HepG2 (cell line): ENCODE data around the gene DNAJC11. TPM values are rescaled to one million over a fixed set of nuclear protein-coding genes. Genes with fewer than 3 reads are reported as not detected.

Source experiments
- ASH2L ChIP-seq: fragments of 300-600, 200-600 bp; sonication (generic); IDR thresholded peaks from 2 replicates; pipeline ENCODE4 v1.7.0; 2017; ENCODE audit warnings: low read depth, mild to moderate bottlenecking, moderate library complexity, mixed read lengths, low read length; ENCODE audit not compliant: insufficient read length
- HOXD1 ChIP-seq: sonication (generic); formaldehyde crosslinking; IDR thresholded peaks from 2 replicates; pipeline ENCODE4 v1.5.0; 2020; ENCODE audit warnings: missing genetic modification reagents
- MTA1 ChIP-seq: sonication (generic); formaldehyde crosslinking; IDR thresholded peaks from 2 replicates; pipeline ENCODE4 v1.4.0; 2020; ENCODE audit warnings: missing genetic modification reagents, mild to moderate bottlenecking, borderline replicate concordance
- NCOR1 ChIP-seq: fragments of 200-600 bp; sonication (generic); IDR thresholded peaks from 2 replicates; pipeline ENCODE4 v1.7.0; 2017; ENCODE audit warnings: antibody characterized with exemption, low read length, borderline replicate concordance
- NONO ChIP-seq, 2 experiments: fragments of 450-650 bp in 1 of 2; sonication (generic) in 1 of 2; formaldehyde crosslinking in 1 of 2; IDR thresholded peaks in 1 of 2; conservative IDR thresholded peaks in 1 of 2; 2 replicates each; pipeline versions ENCODE4 v1.6.1 to v1.8.0; 2017 to 2022; ENCODE audit warnings: mild to moderate bottlenecking in 1 of 2, missing genetic modification reagents in 1 of 2, moderate library complexity in 1 of 2
- TBX2 ChIP-seq: sonication (generic); formaldehyde crosslinking; IDR thresholded peaks from 2 replicates; pipeline ENCODE4 v1.5.0; 2020; ENCODE audit warnings: missing genetic modification reagents, mild to moderate bottlenecking, borderline replicate concordance
- XRCC5 ChIP-seq: fragments of 200-400 bp; formaldehyde crosslinking; optimal IDR thresholded peaks from 2 replicates; pipeline ENCODE3; 2017; ENCODE audit warnings: mild to moderate bottlenecking, low read length
- YY1 ChIP-seq: IDR thresholded peaks from 2 replicates; pipeline ENCODE4 v1.6.1; 2011; ENCODE audit warnings: low read length, low read depth, moderate library complexity, mild to moderate bottlenecking; ENCODE audit not compliant: insufficient read depth, insufficient replicate concordance
- ZNF138 ChIP-seq: sonication (generic); formaldehyde crosslinking; IDR thresholded peaks from 2 replicates; pipeline ENCODE4 v1.5.0; 2020; ENCODE audit warnings: mild to moderate bottlenecking, low read depth, missing genetic modification reagents
- ZNF296 ChIP-seq: sonication (generic); formaldehyde crosslinking; conservative IDR thresholded peaks from 2 replicates; pipeline ENCODE4 v1.5.0; 2020; ENCODE audit warnings: mild to moderate bottlenecking, missing genetic modification reagents
- ZNF780A ChIP-seq: sonication (generic); formaldehyde crosslinking; IDR thresholded peaks from 2 replicates; pipeline ENCODE4 v1.8.0; 2022; ENCODE audit warnings: mild to moderate bottlenecking, missing genetic modification reagents, moderate library complexity
- ZSCAN21 ChIP-seq: sonication (generic); formaldehyde crosslinking; IDR thresholded peaks from 2 replicates; pipeline ENCODE4 v1.8.0; 2022; ENCODE audit warnings: mild to moderate bottlenecking, missing genetic modification reagents, moderate library complexity, borderline replicate concordance
- polyA plus RNA-seq, 8 experiments: library from polyadenylated mRNA; depleted of rRNA in 3 of 8; stranded (reverse) in 7 of 8; unstranded in 1 of 8; fragments of >200 nt; fragmentation: Illumina TruSeq in 4 of 8; extraction: Trizol in 4 of 8; gene quantifications; 2 replicates each; pipeline versions ENCODE4 v1.2.1 to v1.2.3, GENCODE V29; 2011 to 2016; ENCODE audit warnings: low read depth in 4 of 8, missing spikeins in 1 of 8, mixed read lengths in 1 of 8; ENCODE audit not compliant: insufficient read depth in 1 of 8
- total RNA-seq, 5 experiments: library from RNA; depleted of rRNA; stranded (reverse); fragments of >200 nt; fragmentation: Illumina TruSeq; extraction: Trizol; gene quantifications; 2 replicates each; pipeline ENCODE4 v1.2.3, GENCODE V29; 2016; ENCODE audit warnings: low read depth in 1 of 5
- TF ChIP-seq, protein P1 (sequence below): sonication (generic); formaldehyde crosslinking; IDR thresholded peaks from 2 replicates; pipeline ENCODE4 v1.4.0; 2020; ENCODE audit warnings: missing genetic modification reagents
- TF ChIP-seq, protein P2 (sequence below): sonication (generic); formaldehyde crosslinking; IDR thresholded peaks from one replicate; pipeline ENCODE4 v1.5.1; 2020; ENCODE audit warnings: mild to moderate bottlenecking, missing genetic modification reagents; ENCODE audit errors: not compliant biosample characterization
- TF ChIP-seq, protein P3 (sequence below): sonication (generic); formaldehyde crosslinking; IDR thresholded peaks from 2 replicates; pipeline ENCODE4 v1.4.0; 2020; ENCODE audit warnings: missing genetic modification reagents

Gene DNAJC11
- total and polyA plus RNA-seq, 2 of the 13 experiments (the other 11 are each of a cell fraction or from before 2014, with no cell fraction given), result 25.1 to 47.6 TPM

DNA sequence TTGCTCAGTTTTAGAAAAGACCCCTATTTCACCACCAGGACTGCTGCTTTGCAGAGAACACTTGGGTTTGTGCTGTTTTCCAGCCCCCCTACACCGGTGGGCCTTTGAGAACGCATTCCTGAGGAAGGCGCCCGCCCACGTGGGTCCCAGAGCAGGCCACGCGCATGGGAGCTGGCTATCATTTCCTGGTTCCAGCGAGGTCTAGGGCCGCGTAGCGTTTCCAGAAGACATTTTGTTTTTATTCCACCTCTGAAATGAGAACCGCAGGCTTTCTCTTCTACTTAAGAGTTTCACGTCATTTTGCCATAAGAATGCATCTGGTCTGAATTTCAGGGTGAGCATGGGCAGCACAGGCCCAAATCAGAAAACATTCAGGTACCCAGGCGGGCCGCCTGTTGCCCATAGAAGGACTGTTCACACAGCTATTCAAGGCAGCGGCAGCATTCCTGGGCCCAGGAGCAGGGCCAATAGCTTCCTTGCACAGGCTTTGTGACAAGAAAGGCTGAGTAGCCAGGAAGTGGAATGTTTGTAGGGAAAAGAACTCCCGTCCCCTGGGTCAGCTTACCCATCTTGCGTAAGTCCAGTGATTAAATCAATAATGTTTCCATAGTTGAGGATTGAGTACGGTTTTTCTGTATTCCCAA lies 97.6 kb downstream of the DNAJC11 start (continued):
- TF ChIP-seq TBX2 (CRISPR knock-in tag), result peak; percentile 60; the same call in 1 of the 2 replicates
- no peak for TF ChIP-seq MTA1 (CRISPR knock-in tag)
- no peak for TF ChIP-seq HOXD1 (CRISPR knock-in tag)
- no peak for TF ChIP-seq NONO (IDR thresholded peaks at IDR 0.05)
- peak; percentile 81; the same call in 1 of the 2 replicates for TF ChIP-seq NONO (CRISPR knock-in tag; conservative IDR thresholded peaks at IDR 0.05)
- TF ChIP-seq, protein P1, sequence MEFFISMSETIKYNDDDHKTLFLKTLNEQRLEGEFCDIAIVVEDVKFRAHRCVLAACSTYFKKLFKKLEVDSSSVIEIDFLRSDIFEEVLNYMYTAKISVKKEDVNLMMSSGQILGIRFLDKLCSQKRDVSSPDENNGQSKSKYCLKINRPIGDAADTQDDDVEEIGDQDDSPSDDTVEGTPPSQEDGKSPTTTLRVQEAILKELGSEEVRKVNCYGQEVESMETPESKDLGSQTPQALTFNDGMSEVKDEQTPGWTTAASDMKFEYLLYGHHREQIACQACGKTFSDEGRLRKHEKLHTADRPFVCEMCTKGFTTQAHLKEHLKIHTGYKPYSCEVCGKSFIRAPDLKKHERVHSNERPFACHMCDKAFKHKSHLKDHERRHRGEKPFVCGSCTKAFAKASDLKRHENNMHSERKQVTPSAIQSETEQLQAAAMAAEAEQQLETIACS (CRISPR knock-in tag), result no peak
- TF ChIP-seq YY1, result peak; percentile 72
- TF ChIP-seq ZSCAN21 (CRISPR knock-in tag), result no peak
- TF ChIP-seq, protein P2, sequence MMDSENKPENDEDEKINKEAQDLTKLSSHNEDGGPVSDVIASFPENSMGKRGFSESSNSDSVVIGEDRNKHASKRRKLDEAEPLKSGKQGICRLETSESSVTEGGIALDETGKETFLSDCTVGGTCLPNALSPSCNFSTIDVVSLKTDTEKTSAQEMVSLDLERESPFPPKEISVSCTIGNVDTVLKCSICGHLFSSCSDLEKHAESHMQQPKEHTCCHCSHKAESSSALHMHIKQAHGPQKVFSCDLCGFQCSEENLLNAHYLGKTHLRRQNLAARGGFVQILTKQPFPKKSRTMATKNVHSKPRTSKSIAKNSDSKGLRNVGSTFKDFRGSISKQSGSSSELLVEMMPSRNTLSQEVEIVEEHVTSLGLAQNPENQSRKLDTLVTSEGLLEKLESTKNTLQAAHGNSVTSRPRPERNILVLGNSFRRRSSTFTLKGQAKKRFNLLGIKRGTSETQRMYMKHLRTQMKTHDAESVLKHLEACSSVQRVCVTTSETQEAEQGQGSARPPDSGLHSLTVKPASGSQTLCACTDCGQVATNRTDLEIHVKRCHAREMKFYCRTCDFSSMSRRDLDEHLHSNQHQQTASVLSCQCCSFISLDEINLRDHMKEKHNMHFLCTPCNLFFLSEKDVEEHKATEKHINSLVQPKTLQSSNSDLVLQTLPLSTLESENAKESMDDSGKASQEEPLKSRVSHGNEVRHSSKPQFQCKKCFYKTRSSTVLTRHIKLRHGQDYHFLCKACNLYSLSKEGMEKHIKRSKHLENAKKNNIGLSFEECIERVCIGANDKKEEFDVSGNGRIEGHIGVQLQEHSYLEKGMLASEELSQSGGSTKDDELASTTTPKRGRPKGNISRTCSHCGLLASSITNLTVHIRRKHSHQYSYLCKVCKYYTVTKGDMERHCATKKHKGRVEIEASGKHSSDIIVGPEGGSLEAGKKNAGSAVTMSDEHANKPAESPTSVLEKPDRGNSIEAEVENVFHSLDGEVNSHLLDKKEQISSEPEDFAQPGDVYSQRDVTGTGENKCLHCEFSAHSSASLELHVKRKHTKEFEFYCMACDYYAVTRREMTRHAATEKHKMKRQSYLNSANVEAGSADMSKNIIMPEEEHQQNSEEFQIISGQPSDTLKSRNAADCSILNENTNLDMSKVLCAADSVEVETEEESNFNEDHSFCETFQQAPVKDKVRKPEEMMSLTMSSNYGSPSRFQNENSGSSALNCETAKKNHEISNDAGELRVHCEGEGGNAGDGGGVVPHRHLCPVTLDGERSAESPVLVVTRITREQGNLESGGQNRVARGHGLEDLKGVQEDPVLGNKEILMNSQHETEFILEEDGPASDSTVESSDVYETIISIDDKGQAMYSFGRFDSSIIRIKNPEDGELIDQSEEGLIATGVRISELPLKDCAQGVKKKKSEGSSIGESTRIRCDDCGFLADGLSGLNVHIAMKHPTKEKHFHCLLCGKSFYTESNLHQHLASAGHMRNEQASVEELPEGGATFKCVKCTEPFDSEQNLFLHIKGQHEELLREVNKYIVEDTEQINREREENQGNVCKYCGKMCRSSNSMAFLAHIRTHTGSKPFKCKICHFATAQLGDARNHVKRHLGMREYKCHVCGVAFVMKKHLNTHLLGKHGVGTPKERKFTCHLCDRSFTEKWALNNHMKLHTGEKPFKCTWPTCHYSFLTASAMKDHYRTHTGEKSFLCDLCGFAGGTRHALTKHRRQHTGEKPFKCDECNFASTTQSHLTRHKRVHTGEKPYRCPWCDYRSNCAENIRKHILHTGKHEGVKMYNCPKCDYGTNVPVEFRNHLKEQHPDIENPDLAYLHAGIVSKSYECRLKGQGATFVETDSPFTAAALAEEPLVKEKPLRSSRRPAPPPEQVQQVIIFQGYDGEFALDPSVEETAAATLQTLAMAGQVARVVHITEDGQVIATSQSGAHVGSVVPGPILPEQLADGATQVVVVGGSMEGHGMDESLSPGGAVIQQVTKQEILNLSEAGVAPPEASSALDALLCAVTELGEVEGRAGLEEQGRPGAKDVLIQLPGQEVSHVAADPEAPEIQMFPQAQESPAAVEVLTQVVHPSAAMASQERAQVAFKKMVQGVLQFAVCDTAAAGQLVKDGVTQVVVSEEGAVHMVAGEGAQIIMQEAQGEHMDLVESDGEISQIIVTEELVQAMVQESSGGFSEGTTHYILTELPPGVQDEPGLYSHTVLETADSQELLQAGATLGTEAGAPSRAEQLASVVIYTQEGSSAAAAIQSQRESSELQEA (CRISPR knock-in tag), result no peak
- TF ChIP-seq NCOR1, result no peak
- no peak for TF ChIP-seq XRCC5
- no peak for TF ChIP-seq ZNF296 (CRISPR knock-in tag)
- no peak for TF ChIP-seq ZNF780A (CRISPR knock-in tag)
- no peak for TF ChIP-seq ZNF138 (CRISPR knock-in tag)
- TF ChIP-seq ASH2L, result no peak
- TF ChIP-seq, protein P3, sequence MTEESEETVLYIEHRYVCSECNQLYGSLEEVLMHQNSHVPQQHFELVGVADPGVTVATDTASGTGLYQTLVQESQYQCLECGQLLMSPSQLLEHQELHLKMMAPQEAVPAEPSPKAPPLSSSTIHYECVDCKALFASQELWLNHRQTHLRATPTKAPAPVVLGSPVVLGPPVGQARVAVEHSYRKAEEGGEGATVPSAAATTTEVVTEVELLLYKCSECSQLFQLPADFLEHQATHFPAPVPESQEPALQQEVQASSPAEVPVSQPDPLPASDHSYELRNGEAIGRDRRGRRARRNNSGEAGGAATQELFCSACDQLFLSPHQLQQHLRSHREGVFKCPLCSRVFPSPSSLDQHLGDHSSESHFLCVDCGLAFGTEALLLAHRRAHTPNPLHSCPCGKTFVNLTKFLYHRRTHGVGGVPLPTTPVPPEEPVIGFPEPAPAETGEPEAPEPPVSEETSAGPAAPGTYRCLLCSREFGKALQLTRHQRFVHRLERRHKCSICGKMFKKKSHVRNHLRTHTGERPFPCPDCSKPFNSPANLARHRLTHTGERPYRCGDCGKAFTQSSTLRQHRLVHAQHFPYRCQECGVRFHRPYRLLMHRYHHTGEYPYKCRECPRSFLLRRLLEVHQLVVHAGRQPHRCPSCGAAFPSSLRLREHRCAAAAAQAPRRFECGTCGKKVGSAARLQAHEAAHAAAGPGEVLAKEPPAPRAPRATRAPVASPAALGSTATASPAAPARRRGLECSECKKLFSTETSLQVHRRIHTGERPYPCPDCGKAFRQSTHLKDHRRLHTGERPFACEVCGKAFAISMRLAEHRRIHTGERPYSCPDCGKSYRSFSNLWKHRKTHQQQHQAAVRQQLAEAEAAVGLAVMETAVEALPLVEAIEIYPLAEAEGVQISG, result peak; percentile 62
